ENCODE data around the gene BLCAP. TPM values are rescaled to one million over a fixed set of nuclear protein-coding genes. Genes with fewer than 3 reads are reported as not detected.
"Not testable (repeated sequence)": the region's sequence is repeated elsewhere in the genome, so short reads cannot be mapped to it uniquely, and the experiment has no call there.

The BLCAP gene
- total RNA-seq, 1 donor from 2014 or later: 148 TPM

GRCh38 chr20:37492096-37492625 lies 35.5 kb downstream of the BLCAP start:
- DNase-seq (ENCODE audit: low spot score): peak; percentile 65

DNA sequence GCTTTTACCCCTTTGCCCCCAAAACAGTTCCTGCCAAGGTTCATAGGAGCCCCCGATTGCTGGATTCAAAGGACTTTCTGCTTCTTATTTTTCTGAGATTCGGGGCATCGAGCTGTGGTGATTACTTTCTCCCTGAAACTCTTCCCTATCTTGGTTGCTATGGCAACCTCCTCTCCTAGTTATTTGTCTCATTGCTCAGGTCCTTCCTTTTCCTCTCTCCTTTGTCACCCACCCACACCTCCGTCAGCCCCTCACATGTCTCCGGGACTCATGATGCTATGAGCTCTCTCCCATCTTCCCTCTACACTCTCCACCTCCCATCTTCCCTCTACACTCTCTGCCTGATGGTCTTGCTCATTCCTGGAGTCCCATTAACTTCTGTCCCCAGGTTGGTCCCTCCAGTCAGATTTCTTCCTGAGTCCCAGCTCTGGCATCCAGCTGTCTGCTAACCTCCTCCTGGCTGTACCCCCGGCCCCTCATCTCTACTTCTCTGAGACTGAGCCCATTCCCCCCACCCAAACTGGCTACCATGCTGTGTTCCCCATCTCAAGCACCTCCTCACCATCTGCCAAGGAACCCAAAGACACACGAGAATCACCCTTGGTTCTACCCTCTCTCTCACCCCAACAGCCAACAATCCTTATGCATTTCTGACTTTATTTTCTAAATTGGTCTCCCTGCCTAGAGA lies 36.9 kb downstream of the BLCAP start:
- DNase-seq (ENCODE audit: low spot score): peak; percentile 49

GRCh38 chr20:37486209-37486608 lies 41.5 kb downstream of the BLCAP start:
- DNase-seq (ENCODE audit: low spot score): peak; percentile 20

GRCh38 chr20:37484331-37484730 lies 43.3 kb downstream of the BLCAP start:
- DNase-seq (ENCODE audit: low spot score): peak; percentile 5

DNA sequence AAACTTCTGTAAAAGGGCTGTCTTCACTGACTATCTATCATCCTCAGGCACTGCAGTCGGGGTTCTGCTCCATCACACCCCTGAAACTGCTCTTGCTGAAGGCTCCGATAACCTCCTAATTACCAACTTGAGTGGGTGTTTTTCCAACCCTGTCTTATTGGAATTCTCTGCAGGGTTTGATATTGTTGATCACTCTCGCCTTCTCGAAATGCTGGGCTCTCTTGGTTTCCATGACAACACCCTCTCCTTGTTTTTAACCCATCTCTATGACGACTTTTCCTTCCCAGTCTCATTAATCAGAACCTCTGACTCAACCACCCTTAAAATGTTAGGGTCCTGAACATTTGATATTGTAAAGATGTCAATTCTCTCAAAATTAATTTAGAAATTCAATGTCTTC lies 46.1 kb downstream of the BLCAP start:
- no peak for DNase-seq (ENCODE audit: low spot score)

DNA sequence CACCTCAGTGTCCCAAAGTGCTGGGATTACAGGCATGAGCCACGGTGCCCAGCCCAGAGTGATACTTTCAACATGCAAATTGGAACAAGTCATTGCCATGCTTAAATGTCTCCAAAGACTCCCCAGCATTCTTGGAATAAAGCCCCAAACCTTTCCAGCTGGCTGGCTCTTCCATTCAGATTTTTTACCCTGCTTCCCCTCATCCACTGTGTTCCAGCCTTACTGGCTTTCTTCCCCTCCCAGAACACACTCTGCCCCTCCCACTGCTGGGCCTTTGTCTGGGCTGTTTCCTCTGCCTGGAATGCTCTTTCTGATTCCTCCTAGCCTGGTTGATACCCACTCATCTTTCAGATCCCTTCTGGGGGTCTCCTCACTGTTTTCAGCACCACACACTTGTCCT lies 46.8 kb downstream of the BLCAP start:
- DNase-seq (ENCODE audit: low spot score): no peak

- DNase-seq (ENCODE audit: low spot score): no peak
Observed at GRCh38 chr20:37479925-37480691, 47.6 kb downstream of the BLCAP start.

- DNase-seq (ENCODE audit: low spot score): no peak
Observed at GRCh38 chr20:37479266-37479665, 48.4 kb downstream of the BLCAP start.

DNA sequence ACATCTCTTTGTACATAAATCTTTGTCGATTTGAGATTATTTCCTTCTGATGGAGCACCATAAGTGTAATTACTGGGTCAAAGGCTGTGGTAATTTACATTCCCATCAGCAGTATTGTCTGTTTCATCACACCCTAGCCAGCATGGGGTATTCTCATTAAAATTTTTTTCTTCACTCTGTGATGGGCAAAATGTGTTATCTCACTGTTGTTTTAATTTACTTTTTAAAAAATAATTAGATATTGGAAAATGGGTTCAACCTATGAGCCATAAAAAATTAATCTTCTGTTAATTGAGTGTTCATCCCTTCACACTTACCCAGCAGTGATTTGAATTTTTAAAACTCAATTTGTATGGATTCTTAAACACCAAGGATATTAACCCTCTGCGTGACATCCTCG lies 50.6 kb downstream of the BLCAP start:
- no peak for DNase-seq (ENCODE audit: low spot score)

- no peak for DNase-seq (ENCODE audit: low spot score)
Observed at GRCh38 chr20:37475252-37475651, 52.4 kb downstream of the BLCAP start.

GRCh38 chr20:37474386-37474785 lies 53.3 kb downstream of the BLCAP start:
- no peak for DNase-seq (ENCODE audit: low spot score)

DNA sequence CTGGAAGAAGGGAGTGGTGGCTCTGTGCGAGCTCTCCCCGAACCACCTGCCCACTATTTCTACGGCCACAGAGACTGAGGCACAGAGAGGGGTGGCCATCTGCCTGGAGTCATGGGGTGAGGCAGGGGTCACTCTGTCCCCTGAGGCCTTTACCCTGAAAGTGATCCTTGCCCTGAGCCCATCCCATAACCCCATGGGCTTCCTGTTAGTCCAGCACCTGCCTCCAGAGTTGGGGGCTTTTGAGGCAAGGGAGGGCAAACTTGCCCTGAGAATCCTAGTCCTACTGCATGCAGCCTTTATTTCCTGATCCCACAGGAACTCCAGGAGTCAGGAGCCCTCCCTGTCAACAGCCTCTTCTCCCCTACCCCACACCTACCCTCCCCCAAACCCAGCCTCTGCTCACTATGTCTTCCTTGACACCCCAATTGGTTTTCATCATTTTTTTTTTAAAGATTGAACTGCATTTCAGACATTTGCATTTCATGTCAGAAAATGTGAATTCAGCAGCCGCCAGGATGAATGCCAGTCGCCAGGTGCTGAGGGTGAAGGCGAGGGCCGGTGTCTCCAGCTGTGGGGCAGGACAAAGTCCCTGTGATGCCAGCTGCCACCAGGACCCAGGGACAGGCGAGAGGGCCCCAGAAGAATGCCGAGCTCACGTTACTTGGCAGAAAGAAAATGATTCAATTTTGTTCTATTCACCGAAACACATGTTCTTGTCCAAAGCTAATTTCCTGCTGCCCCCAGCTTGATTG lies 54.3 kb downstream of the BLCAP start:
- DNase-seq (ENCODE audit: low spot score): no peak

DNA sequence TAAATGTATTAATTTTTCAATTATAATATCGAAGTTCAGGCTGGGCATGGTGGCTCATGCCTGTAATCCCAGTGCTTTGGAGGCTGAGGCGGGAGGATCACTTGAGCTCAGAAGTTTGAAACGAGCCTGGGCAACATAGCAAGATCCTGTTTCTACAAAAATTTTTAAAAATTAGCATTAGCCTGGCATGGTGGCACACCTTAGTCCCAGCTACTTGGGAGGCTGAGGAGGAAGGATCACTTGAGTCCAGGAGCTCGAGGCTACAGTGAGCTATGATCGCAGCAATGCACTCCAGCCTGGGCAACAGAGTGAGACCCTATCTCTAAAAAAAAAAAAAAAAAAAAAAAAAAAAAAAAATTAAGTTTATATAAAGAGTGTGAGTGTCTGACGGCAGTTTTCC lies 55.2 kb downstream of the BLCAP start:
- not testable (repeated sequence) for DNase-seq (ENCODE audit: low spot score)

DNA sequence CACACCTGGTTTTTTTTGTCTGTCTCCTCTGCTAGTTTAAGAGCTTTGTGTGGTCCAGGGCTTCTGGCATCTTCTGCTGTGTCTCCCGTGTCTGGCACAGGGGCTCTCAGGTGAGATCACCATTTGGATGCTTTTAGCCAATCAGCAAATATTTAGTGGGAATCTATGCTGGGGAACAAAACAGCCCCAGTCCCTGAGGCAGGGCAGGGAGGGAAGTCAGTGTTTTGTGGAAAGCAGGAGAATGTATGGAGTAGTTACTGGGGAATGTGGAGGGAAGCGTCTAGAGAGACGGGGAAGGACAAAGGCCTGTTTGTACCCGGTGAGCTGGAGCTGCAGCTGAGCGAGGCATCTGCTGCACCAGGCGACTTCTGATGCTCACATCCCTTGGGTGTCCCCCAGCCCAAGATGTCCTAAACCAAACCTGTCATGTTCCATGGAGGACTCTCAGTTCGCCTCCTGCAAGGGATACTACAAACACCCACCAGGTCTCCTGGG lies 55.9 kb downstream of the BLCAP start:
- no peak for DNase-seq (ENCODE audit: low spot score)

DNA sequence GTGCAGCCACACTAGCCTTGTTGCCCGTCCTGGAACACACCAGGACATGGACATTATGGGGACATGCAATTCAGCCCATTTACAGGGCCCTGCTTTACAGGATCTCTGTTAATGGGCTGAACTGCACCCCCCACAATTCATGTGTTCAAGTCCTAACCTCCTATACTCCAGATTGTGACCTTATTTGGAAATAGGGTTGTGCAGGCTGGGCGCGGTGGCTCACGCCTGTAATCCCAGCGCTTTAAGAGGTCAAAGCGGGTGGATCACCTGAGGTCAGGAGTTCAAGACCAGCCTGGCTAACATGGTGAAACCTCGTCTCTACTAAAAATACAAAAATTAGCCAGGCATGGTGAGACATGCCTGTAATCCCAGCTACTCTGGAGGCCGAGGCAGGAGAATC lies 57.5 kb downstream of the BLCAP start:
- not testable (repeated sequence) for DNase-seq (ENCODE audit: low spot score)

DNA sequence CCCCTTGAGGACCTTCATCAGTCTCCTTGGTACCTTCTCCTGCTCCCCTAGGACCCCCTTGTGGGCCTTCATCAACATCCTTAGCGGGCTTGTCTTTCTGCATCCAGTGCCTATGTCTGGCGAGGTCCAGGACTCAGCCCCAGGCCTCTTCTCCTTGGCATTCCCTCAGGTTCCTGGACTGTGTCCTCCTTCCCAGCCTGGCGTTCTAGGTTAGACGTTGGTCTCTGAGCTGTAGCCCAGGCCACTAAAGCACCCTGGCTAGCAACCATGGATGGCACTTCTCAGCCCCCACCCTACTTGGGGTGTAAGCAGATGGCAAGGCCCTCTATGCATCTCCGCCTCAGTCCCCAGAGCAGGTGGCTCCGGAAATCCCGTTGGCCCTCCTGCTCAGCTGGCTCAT lies 58.1 kb downstream of the BLCAP start:
- DNase-seq (ENCODE audit: low spot score): no peak

DNA sequence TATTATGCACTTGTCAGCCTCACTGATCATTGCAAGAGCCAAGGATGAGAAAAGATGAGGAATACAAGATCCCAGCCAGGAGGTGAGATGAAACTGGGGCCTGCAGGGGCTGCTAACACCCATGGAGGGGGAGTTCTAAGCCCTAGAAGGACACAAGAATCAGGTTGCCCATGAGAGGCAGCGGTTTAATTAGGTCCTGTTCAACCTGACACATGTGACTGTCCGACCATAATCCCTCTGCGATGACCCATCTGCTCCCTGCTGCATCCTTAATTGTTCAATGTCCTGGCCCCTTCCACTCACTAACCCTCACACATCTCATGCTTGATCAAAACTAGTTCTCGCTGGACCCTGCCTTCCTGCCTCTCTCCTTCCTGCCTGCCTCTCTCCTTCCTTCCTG lies 58.8 kb downstream of the BLCAP start:
- no peak for DNase-seq (ENCODE audit: low spot score)
